HG02938 (cell line): ENCODE measurements around the gene MMP10.
"Not testable (repeated sequence)": the region's sequence is repeated elsewhere in the genome, so short reads cannot be mapped to it uniquely, and the experiment has no call there.

Experiments used
- ATAC-seq: cut with Tn5 transposase; IDR thresholded peaks from one replicate; pipeline ENCODE4 v1.9.1; 2021; ENCODE audit warnings: mild to moderate bottlenecking, moderate library complexity; ENCODE audit not compliant: unreplicated experiment

Gene MMP10

DNA sequence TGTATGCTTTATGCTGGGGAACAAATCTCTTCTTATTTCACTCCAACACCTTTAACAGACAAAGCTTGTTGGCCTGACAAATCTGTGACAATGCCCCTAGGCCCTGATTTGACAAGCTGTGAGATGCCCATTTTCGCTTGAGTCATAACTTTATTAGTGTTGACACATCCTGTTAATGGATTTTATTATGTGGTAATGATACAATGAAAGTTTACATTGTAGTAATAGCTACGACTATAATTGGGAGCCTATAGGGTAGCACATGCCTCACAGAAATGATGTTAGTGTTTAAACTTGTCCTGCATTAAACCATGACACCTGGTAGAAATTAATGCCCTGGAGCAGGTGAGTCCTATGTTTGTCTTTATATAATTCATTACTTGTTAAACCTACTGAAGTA lies 3.3 kb upstream of the MMP10 start:
- no peak for ATAC-seq

DNA sequence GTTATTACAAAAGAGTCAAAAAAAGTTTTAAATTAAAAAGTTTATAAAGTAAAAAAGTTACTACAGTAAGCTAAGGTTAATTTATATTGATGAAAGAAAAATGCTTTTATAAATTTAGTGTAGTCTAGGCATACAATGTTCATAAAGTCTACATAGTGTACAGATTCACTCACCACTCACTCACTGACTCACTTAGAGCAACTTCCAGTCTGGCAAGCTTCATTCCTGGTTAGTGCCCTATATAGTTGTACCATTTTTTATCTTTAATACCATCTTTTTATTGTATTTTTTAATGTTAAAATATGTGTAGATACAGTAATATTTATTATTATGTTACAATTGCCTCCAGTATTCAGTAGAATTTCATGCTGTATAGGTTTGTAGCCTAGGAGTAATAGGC lies 2.6 kb upstream of the MMP10 start:
- no peak for ATAC-seq

- no peak for ATAC-seq
Observed at GRCh38 chr11:102781676-102782075, 1.2 kb upstream of the MMP10 start.

GRCh38 chr11:102776454-102776853 lies 4.0 kb downstream of the MMP10 start:
- no peak for ATAC-seq

- ATAC-seq = no peak
Observed at GRCh38 chr11:102773386-102773785, 7.0 kb downstream of the MMP10 start.

GRCh38 chr11:102771351-102771750 lies 9.1 kb downstream of the MMP10 start:
- no peak for ATAC-seq

DNA sequence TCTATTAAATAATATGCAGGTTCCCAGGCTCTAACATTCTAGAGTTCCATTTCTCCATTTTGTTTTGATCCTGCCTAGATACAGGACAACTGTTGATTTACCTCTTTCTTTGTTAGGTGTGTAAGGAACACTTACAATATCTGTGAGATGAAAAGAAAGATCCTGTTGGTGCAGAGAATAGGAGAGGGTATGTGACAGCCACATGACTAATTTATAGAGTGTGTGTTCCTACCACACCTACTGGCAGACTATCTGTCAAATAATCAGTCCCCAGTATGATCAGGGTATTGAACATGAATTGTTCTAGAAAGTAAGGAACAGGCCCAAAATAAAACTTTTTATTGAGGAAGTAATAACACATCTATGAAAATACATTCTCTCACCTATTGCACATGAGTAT lies 10.2 kb downstream of the MMP10 start:
- no peak for ATAC-seq

- no peak for ATAC-seq
Observed at GRCh38 chr11:102767800-102768199, 12.6 kb downstream of the MMP10 start.

GRCh38 chr11:102763440-102763839 lies 17.0 kb downstream of the MMP10 start:
- no peak for ATAC-seq

DNA sequence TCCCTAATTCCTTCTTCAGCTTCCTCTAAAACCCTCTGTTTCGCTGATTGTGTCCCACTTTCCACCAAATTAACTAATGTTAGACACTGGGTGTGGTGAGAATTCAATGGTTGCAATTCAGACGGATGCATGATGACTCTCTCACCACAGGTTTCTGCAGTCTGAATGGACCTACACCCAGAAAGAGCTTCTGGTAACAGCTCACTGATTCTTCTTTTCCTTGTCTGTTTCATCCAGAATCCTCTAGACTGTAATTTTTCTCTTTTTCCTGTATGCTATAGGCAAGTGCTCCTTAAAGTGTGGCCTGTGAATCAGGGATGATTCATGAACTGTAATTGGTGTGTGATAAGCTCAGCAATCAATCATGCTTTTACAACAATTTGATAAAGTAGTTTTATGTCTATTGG lies 18.1 kb downstream of the MMP10 start:
- ATAC-seq = no peak

DNA sequence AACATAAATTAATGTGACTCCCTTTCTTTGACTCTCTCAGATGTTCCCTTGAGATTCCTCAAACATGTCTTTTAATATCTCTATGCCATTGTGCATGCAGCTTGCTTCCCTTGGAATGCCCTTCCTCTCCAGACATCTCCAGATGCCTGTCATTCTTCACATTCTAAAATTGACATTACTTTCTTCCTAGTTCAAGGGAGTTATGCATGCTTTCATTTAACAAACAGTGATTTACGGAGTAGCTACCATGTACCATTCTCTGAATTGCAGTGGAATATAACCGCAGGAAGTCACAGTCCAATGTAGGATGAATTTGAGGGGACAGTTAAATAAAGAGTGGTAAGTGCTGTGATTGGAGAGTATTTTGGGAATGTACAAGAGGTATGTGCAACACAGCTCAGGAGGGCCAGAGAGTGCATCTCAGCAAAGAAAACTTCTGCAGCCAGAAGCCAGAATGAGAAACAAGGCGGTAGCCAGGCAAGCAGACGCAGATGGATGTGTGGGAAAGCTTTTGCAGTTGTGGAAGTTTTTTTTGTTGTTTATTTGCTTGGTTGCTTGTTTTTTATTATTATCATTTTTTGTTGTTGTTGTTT lies 18.7 kb downstream of the MMP10 start:
- ATAC-seq = no peak

DNA sequence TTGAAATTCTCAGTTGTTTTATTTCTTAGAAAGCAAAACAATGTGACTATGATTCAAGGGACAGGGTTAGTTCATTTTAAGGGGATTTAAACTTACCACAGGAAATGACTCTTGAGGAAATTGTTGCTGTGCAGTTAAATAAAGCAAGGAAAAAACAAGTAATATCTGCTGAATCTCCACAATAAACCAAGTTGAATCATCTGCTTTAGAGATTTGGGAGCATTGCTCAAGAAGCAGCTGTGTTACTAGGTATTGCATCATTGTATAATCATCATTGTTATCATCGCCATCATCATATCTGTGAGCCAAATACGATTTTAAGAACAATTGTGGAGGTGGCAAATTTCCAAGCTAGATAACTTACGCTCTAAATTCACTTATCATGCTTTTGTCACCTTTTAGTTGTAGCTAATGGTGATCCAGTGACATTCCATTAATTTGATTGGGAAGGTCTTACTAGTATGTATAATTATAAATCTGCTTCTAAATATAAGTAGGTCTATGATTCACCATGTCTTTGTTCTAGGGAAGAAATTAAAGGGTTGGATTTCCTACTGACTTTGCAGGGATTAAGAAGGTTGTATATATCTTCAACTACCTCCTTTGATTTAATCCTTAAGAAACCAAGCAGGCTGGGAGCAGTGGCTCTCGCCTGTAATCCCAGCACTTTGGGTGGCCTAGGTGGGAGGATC lies 19.9 kb downstream of the MMP10 start:
- ATAC-seq = no peak

- ATAC-seq = no peak
Observed at GRCh38 chr11:102757823-102758549, 22.4 kb downstream of the MMP10 start.

GRCh38 chr11:102753267-102753666 lies 27.2 kb downstream of the MMP10 start:
- no peak for ATAC-seq

DNA sequence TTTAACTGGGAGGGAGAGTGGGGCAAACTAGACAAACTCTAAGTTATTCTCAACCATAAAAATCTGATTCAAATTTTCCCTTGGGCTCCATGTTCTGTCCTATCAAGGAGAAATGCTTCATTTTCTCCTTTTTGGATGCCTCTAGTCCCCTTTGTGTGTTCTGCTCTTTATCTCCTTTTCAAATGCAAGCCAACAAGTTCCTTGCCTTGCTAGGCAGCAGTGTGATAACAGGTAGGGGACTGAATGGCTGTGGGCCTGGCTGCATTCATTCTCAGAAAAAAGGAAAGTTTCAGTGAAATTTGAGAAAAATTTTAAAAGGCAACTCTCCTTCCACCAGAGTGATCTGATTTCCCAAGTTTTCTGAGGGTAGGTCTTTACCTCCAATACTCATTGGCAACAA lies 28.8 kb downstream of the MMP10 start:
- ATAC-seq = no peak

DNA sequence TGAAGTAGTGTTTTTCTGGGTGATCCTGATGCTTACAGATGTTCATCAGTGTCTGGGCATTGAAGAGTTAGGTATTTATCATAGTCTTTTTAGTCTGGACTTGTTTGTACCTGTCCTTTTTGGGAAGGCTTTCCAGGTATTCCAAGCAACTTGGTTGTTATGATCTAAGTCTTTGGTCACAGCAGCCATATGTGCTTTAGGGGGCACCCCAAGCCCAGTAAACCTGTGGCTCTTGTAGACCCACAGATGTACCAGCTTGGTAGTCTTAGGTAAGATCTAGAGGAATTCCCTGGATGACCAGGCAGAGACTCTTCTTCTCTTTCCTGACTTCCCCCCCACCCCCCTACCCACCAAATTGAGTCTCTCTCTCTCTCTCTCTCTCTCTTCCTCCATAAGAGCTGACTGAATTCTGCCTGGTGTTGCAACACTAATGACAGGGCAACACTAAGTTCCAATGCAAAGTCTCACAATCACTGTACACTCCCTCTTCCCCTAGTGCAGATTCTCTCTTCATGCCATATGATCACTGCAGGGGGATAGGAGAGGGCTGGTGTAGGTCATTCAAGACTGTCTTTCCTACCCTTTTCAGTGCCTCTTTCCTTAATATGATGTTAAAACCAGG lies 31.2 kb downstream of the MMP10 start:
- no peak for ATAC-seq

DNA sequence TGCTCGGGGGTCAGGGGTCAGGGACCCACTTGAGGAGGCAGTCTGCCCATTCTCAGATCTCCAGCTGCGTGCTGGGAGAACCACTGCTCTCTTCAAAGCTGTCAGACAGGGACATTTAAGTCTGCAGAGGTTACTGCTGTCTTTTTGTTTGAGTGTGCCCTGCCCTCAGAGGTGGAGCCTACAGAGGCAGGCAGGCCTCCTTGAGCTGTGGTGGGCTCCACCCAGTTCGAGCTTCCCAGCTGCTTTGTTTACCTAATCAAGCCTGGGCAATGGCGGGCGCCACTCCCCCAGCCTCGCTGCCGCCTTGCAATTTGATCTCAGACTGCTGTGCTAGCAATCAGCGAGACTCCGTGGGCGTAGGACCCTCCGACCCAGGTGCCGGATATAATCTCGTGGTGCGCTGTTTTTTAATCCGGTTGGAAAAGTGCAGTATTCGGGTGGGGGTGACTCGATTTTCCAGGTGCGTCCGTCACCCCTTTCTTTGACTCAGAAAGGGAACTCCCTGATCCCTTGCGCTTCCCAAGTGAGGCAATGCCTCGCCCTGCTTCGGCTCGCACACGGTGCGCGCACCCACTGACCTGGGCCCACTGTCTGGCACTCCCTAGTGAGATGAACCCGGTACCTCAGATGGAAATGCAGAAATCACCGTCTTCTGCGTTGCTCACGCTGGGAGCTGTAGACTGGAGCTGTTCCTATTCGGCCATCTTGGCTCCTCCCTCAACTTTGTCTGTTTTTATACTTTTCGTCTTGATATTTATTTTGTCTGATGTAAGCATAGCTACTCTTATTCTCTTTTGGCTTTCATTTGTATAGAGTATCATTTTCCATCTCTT lies 33.5 kb downstream of the MMP10 start:
- not testable (repeated sequence) for ATAC-seq

GRCh38 chr11:102734650-102735049 lies 45.8 kb downstream of the MMP10 start:
- ATAC-seq = no peak

DNA sequence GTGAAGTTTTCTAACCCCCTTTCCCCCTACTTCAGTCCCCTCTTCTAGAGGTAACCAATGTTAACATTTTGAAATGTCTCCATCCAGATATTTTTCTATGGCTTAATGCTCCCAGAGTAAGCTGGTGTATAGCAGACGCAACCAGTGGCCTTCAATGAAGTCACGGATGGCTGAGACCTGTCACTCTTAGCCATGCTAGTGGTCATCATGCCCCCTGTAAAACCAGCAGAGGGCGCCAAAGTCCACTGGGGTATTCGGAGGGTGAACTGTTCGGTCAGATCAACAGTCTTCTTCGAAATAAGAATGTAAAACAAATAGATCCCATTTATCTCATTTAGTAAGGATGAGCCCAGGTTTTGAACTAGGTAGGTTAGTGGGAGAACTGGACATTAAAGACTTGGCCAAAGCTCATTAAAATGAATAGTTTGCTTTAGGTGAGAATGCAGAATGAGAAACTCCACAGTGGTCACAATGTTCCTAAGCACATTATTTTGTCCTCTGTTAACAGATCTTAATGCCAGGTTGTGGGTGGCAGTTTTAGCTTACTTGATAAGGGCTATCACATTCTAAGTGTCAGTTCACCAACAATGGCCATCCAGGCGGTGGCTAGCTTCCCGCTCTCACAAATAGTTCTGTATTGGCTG lies 47.1 kb downstream of the MMP10 start:
- peak; percentile 82 for ATAC-seq

- not testable (repeated sequence) for ATAC-seq
Observed at GRCh38 chr11:102730944-102731343, 49.5 kb downstream of the MMP10 start.
